Activated CD8-positive, alpha-beta T cell treated with anti-CD3 and anti-CD28 coated beads for 36 hours (primary cell): ENCODE data around the gene ATP9B. TPM values are rescaled to one million over a fixed set of nuclear protein-coding genes. Genes with fewer than 3 reads are reported as not detected.
"Not testable (repeated sequence)": the region's sequence is repeated elsewhere in the genome, so short reads cannot be mapped to it uniquely, and the experiment has no call there.

Source experiments
- ATAC-seq: fragments of 200-7000 bp; cut with Tn5 transposase; one replicate; pipeline ENCODE4 v1.10.0; 2021; ENCODE audit warnings: mild to moderate bottlenecking, moderate library complexity
- CTCF ChIA-PET: fragments of 350-600 bp; sonication (Branson Sonifier 250); formaldehyde crosslinking; loops from one replicate; lab custom pipeline; 2021; ENCODE audit warnings: antibody characterized with exemption; lab: Charles Lee
- POLR2A ChIA-PET: fragments of 350-600 bp; sonication (Branson Sonifier 250); formaldehyde crosslinking; loops from one replicate; lab custom pipeline; 2021; ENCODE audit warnings: antibody characterized with exemption; lab: Charles Lee
- DNase-seq: peaks from one replicate; pipeline ENCODE4 v3.0.0-alpha.2; 2020
- H3K27ac Mint-ChIP-seq: one replicate; pipeline ENCODE4 v1.8.0; 2021; ENCODE audit warnings: mild to moderate bottlenecking, mixed read lengths
- H3K27me3 Mint-ChIP-seq: one replicate; pipeline ENCODE4 v1.8.0; 2021; ENCODE audit warnings: mixed read lengths
- H3K36me3 Mint-ChIP-seq: one replicate; pipeline ENCODE4 v1.8.0; 2021; ENCODE audit warnings: low read depth, mixed read lengths
- H3K4me1 Mint-ChIP-seq: one replicate; pipeline ENCODE4 v1.8.0; 2021; ENCODE audit warnings: low read depth, mixed read lengths
- H3K4me3 Mint-ChIP-seq: one replicate; pipeline ENCODE4 v1.8.0; 2021; ENCODE audit warnings: mild to moderate bottlenecking, moderate library complexity, mixed read lengths
- H3K9me3 Mint-ChIP-seq: one replicate; pipeline ENCODE4 v1.8.0; 2021; ENCODE audit warnings: mixed read lengths
- CTCF ChIP-seq: fragments of 200-600 bp; IDR thresholded peaks from one replicate; pipeline ENCODE4 v1.8.0; 2022; ENCODE audit warnings: antibody characterized with exemption, mild to moderate bottlenecking
- intact Hi-C: fragments of 100-400 bp; cut with micrococcal nuclease; formaldehyde crosslinking; loops from one replicate; pipeline ENCODE4 v1.10.0; 2022
- total RNA-seq, 2 experiments: library from RNA; stranded (reverse); gene quantifications; one replicate each; pipeline ENCODE4 v1.2.3, GENCODE V29; 2021

ATP9B gene
- total RNA-seq, 2 experiments from 2014 or later = 18.9 to 21.1 TPM

- peaks cover 9% of the 10 kb centered on the region for H3K9me3 Mint-ChIP-seq
- H3K4me1 Mint-ChIP-seq = no peaks in the 10 kb centered on the region
These were observed 191.3 kb downstream of the ATP9B start for GRCh38 chr18:79260510-79260909.

DNA sequence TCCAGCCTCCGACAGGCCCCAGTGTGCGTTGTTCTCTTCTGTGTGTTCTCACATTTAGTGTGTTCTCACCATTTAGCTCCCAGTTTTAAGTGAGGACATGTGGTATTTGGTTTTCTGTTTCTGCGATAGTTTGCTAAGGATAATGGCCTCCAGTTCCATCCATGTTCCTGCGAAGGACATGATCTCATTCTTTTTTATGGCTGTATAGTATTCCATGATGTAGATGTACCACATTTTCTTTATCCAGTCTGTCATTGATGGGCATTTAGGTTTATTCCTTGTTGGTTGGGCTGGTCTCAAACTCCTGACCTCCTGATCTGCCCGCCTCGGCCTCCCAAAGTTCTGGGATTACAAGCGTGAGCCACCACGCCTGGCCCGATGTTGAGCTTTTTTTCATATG is 195.9 kb downstream of the ATP9B start:
- H3K27ac Mint-ChIP-seq, POLR2A ChIA-PET, H3K4me3 Mint-ChIP-seq, intact Hi-C loops, H3K4me1 Mint-ChIP-seq, CTCF ChIA-PET, DNase-seq, ATAC-seq, H3K27me3 Mint-ChIP-seq: not testable (repeated sequence)
- H3K36me3 Mint-ChIP-seq = peaks cover 43% of the 10 kb centered on the region
- H3K9me3 Mint-ChIP-seq = peaks cover 12% of the 10 kb centered on the region

More at GRCh38 chr18:79260510-79260909, 191.3 kb downstream of the ATP9B start:
- ATAC-seq (no peak), DNase-seq (no peak)
- Mint-ChIP-seq H3K27ac (no peak overlapping the region), H3K27me3 (no peaks in the 10 kb centered on the region), H3K4me3 (no peak overlapping the region), H3K36me3 (peaks cover 34% of the 10 kb centered on the region)
- intact Hi-C loops = no loop called here
- ChIA-PET CTCF (no interaction called here), POLR2A (no interaction called here)
- no peak for TF ChIP-seq CTCF

GRCh38 chr18:79271812-79272211 is 202.6 kb downstream of the ATP9B start:
- H3K9me3 Mint-ChIP-seq, intact Hi-C loops: not testable (repeated sequence)

DNA sequence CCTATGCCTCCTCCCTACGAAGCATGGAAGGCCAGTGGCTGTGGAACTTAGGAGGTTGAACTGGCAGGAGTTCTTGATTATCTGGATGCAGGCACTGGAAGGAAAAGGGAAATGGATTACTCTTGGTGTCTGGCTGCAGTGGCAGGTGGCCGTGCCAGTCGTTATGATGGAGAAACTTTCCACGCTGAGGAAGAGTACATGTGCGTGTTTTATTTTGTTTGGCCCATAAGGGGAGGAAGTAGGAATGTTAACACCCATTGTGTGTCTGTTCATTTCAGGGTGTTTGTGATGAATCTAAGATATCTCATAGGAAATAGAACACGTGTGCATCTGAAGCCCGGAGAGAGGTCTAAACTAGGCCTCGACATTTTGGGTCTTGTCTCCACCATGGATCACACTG is 203.7 kb downstream of the ATP9B start:
- ATAC-seq (no peak), DNase-seq (no peak)
- H3K4me3 Mint-ChIP-seq = no peak overlapping the region
- CTCF ChIA-PET = no interaction called here
- no peak for TF ChIP-seq CTCF
- no peak overlapping the region for H3K27ac Mint-ChIP-seq
- peaks cover 29% of the 10 kb centered on the region for H3K36me3 Mint-ChIP-seq
- no peaks in the 10 kb centered on the region for H3K9me3 Mint-ChIP-seq
- POLR2A ChIA-PET = no interaction called here
- peaks cover 10% of the 10 kb centered on the region for H3K4me1 Mint-ChIP-seq
- intact Hi-C loops = no loop called here
- no peaks in the 10 kb centered on the region for H3K27me3 Mint-ChIP-seq

More at GRCh38 chr18:79271812-79272211, 202.6 kb downstream of the ATP9B start:
- H3K4me3 Mint-ChIP-seq, H3K27ac Mint-ChIP-seq, DNase-seq, CTCF ChIA-PET, ATAC-seq, POLR2A ChIA-PET, H3K27me3 Mint-ChIP-seq: not testable (repeated sequence)
- peaks cover 10% of the 10 kb centered on the region for H3K4me1 Mint-ChIP-seq
- peaks cover 29% of the 10 kb centered on the region for H3K36me3 Mint-ChIP-seq

DNA sequence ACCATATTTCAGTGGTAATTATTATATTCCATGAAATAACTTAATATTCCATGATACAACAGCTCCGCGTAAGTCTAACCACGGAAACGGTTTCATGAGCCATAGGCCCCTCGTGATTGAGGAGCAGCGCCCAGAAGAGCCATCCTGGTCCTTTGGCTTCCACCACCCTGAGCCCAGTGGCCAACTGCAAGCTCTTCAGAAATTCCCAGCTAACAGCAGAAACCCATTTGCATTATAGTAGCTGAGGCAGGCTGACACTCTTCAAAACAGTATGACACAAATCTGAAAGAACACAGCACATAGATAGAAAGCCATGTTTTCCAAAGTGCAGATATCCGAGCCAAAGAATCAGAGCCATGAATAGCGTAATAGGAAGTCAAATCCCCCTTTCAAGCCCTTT is 205.6 kb downstream of the ATP9B start:
- ChIA-PET POLR2A (interaction anchor here (0.6 kb wide), 1 partner anchor 1024 kb away, joined by 3 read pairs; no protein-coding TSS in a partner anchor), CTCF (no interaction called here)
- peaks cover 10% of the 10 kb centered on the region for H3K4me1 Mint-ChIP-seq
- H3K9me3 Mint-ChIP-seq = no peaks in the 10 kb centered on the region
- intact Hi-C loops = no loop called here
- no peaks in the 10 kb centered on the region for H3K27me3 Mint-ChIP-seq
- TF ChIP-seq CTCF = no peak
- DNase-seq (no peak), ATAC-seq (no peak)
- no peak overlapping the region for H3K27ac Mint-ChIP-seq
- no peak overlapping the region for H3K4me3 Mint-ChIP-seq
- peaks cover 31% of the 10 kb centered on the region for H3K36me3 Mint-ChIP-seq

GRCh38 chr18:79275461-79275860 is 206.3 kb downstream of the ATP9B start:
- Mint-ChIP-seq H3K9me3 (no peaks in the 10 kb centered on the region), H3K27me3 (no peaks in the 10 kb centered on the region), H3K4me3 (no peak overlapping the region), H3K4me1 (peaks cover 10% of the 10 kb centered on the region), H3K27ac (no peak overlapping the region), H3K36me3 (peaks cover 34% of the 10 kb centered on the region)
- DNase-seq = no peak
- ATAC-seq = no peak
- ChIA-PET POLR2A (no interaction called here), CTCF (no interaction called here)
- intact Hi-C loops = no loop called here
- TF ChIP-seq CTCF = no peak
